ENCODE data around the gene GAK.

GAK gene

DNA sequence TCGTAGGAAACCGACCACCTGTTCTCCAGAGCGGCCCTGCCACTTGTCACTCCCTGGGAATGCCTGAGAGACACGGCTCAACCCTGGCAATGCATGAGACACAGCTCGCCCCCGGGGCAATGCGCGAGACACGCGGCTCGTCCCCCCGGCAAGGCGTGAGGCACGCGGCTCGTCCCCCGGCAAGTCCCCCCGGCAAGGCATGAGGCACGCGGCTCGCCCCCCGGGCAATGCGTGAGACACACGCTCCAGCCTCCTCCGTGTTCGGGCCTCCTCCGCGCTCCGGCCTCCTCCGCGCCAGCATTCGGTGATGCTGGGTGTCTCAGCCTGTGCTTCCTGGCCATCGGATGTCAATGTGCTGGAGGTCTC, 78.7 kb downstream of the GAK start:
- TF ChIP-seq, protein P1, sequence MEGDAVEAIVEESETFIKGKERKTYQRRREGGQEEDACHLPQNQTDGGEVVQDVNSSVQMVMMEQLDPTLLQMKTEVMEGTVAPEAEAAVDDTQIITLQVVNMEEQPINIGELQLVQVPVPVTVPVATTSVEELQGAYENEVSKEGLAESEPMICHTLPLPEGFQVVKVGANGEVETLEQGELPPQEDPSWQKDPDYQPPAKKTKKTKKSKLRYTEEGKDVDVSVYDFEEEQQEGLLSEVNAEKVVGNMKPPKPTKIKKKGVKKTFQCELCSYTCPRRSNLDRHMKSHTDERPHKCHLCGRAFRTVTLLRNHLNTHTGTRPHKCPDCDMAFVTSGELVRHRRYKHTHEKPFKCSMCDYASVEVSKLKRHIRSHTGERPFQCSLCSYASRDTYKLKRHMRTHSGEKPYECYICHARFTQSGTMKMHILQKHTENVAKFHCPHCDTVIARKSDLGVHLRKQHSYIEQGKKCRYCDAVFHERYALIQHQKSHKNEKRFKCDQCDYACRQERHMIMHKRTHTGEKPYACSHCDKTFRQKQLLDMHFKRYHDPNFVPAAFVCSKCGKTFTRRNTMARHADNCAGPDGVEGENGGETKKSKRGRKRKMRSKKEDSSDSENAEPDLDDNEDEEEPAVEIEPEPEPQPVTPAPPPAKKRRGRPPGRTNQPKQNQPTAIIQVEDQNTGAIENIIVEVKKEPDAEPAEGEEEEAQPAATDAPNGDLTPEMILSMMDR (conservative IDR thresholded peaks at IDR 0.05; ENCODE audit: control insufficient read depth, insufficient read depth, low read depth, low read length) = no peak
- no peak overlapping the region for H3K4me3 ChIP-seq (ENCODE audit: control insufficient read depth, low read depth, low read length)
- no peak for DNase-seq (ENCODE audit: low read depth)

DNA sequence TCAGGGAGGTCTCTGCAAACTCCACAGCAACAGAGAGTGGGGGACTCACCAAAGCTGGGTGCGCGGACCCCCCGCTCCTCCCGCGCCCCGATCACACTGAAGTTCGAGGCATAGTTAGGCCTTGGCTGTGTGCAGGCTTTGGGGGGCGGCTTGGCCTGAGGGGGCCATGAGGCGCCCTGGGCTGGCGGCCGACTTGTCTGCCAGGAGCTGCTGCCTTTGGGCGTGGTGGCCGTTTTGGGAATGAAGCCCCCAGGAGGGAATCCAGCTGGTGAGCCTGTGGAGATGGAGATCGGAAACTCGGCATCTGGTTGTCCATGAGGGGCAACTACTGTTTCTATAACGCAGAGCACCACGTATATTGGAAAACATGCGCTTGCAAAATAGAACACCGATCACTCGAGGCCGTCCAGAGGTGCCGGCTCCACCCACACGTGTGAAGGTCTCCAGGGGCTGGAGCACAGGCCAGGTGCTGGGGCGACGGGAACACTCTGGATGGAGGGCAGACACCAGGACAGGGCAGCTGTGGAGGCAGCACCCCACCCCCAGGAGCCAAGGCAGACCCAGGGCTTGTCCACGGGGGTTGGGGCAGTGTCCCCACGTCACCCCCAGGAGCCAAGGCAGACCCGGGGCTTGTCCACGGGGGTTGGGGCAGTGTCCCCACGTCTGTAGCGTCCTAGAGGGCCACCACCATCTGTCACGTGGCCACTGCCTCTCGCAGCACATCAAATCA, 80.2 kb downstream of the GAK start:
- DNase-seq (ENCODE audit: low read depth) = no peak
- no peak overlapping the region for H3K4me3 ChIP-seq (ENCODE audit: control insufficient read depth, low read depth, low read length)
- TF ChIP-seq, protein P1 (conservative IDR thresholded peaks at IDR 0.05; ENCODE audit: control insufficient read depth, insufficient read depth, low read depth, low read length) = no peak

DNA sequence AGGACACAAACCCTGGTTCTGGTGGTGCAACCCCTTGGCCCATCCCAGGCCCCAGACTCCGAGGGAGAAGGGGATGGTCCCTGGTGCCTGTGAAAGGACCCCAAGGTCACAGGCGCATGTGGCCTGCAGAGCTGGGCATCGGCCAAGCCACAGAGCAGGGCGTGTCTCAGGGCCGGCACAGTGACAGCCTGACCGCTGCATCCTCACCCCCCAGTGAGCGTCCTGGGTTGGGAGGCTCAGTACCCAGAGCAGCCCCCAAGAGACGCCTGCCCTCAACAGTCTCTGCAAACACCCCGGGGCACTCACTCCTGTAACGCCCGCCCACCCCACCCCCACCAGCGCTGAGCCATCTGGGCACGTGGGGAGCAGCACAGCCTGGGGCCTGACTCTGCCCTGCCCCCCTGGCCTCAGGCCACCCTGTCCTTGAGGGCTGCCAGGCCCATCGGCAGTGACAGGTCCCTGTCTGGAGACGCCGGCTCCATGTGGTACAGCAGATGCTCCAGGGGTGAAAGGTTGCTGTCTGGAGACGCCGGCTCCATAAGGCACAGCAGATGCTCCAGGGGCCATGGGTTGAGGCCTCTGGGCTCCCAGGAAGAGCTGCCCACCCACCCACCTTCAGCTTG, 81.7 kb downstream of the GAK start:
- DNase-seq (ENCODE audit: low read depth) = no peak
- no peak overlapping the region for H3K4me3 ChIP-seq (ENCODE audit: control insufficient read depth, low read depth, low read length)
- TF ChIP-seq, protein P1 (conservative IDR thresholded peaks at IDR 0.05; ENCODE audit: control insufficient read depth, insufficient read depth, low read depth, low read length) = no peak

- H3K4me3 ChIP-seq (ENCODE audit: control insufficient read depth, low read depth, low read length) = no peak overlapping the region
- TF ChIP-seq, protein P1 (conservative IDR thresholded peaks at IDR 0.05; ENCODE audit: control insufficient read depth, insufficient read depth, low read depth, low read length) = no peak
- no peak for DNase-seq (ENCODE audit: low read depth)
Measured at GRCh38 chr4:849478-850175, 82.5 kb downstream of the GAK start.

- DNase-seq (ENCODE audit: low read depth) = peak; percentile 24
- TF ChIP-seq, protein P1 (conservative IDR thresholded peaks at IDR 0.05; ENCODE audit: control insufficient read depth, insufficient read depth, low read depth, low read length) = no peak
- no peak overlapping the region for H3K4me3 ChIP-seq (ENCODE audit: control insufficient read depth, low read depth, low read length)
Measured at GRCh38 chr4:848803-849477, 83.2 kb downstream of the GAK start.

- TF ChIP-seq, protein P1 (conservative IDR thresholded peaks at IDR 0.05; ENCODE audit: control insufficient read depth, insufficient read depth, low read depth, low read length) = no peak
- H3K4me3 ChIP-seq (ENCODE audit: control insufficient read depth, low read depth, low read length) = no peak overlapping the region
- DNase-seq (ENCODE audit: low read depth) = no peak
Measured at GRCh38 chr4:848307-848691, 83.8 kb downstream of the GAK start.
